ENCODE data around the gene PDCD7.
A peak's percentile ranks its signal among the peaks of the same experiment; 100 is the strongest.
"Not testable (repeated sequence)": the region's sequence is repeated elsewhere in the genome, so short reads cannot be mapped to it uniquely, and the experiment has no call there.

Gene PDCD7

DNA sequence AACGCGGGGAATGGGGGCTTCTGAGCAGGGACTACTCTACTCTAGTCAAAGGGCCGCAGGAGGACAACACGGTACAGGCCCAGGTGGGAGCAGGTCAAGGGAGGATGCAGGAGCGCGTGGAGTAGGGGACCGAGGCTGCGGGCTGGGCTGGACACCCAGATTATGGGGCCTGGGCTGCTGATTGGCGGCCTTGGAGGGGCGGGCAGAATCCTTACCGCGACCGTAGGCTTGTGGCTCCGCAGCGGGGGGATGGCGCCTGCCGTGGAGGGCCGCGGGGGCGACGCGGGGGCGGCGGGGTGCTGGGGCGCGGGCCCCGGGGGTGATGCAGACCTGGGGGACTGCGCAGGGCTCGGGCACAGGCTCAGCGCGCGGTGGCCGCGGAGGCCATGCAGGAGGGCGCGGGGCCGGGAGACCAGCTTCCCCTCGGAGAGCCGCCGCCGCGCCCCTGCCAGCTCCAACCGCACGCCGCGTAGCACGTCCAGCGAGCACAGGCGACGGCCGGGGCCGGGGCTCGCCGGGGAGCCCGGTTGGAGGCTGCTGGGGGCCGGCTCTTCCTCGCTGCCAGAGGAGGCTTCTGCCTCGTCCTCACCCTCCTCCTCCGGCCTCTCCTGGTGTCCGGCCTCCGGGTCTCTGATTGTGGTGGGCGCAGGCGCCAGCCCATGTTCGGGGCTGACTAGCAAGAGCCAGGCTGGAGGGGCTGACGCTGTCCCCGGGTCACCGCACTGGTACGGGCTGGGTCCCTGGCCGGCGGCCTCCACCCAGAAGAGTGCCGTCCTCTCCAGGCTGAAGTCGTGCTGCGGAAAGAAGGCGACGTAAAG lies 31.5 kb downstream of the PDCD7 start:
- no peaks in the 10 kb centered on the region for H3K9me3 Mint-ChIP-seq
- peak overlapping the region; percentile 41 for H3K27ac Mint-ChIP-seq
- no peaks in the 10 kb centered on the region for H3K27me3 Mint-ChIP-seq (ENCODE audit: low read depth)
- peaks cover 23% of the 10 kb centered on the region for H3K36me3 Mint-ChIP-seq (ENCODE audit: low read depth)
- no peak overlapping the region for H3K4me3 Mint-ChIP-seq
- peaks cover 6% of the 10 kb centered on the region for H3K4me1 Mint-ChIP-seq (ENCODE audit: low read depth)

GRCh38 chr15:65101411-65101890 lies 32.2 kb downstream of the PDCD7 start:
- Mint-ChIP-seq H3K4me3 (no peak overlapping the region), H3K36me3 (ENCODE audit: low read depth) (peaks cover 23% of the 10 kb centered on the region), H3K4me1 (ENCODE audit: low read depth) (peaks cover 6% of the 10 kb centered on the region), H3K9me3 (no peaks in the 10 kb centered on the region), H3K27me3 (ENCODE audit: low read depth) (no peaks in the 10 kb centered on the region), H3K27ac (peak overlapping the region; percentile 41)

DNA sequence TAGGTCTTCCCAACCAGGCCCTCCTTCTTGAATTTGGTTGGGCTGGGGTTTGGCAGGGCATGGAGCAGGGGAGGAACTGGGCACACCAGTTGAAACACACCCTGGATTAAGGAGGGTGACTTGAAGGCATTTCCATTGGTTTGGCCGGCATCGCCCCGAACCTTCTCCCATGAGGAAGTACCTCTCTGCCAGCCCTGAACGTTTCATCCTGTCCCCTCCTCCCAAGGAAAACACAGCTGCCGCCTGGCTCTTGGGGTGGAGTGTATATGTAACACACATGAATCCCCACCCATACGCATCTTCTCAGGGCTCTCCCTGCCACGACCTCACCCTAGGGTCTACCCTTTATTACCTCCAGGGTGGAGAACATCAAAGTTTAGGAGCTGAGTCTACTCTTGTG lies 33.2 kb downstream of the PDCD7 start:
- H3K4me3 Mint-ChIP-seq: no peak overlapping the region
- peaks cover 2% of the 10 kb centered on the region for H3K4me1 Mint-ChIP-seq (ENCODE audit: low read depth)
- H3K27ac Mint-ChIP-seq: no peak overlapping the region
- peaks cover 18% of the 10 kb centered on the region for H3K36me3 Mint-ChIP-seq (ENCODE audit: low read depth)
- H3K9me3 Mint-ChIP-seq: no peaks in the 10 kb centered on the region
- no peaks in the 10 kb centered on the region for H3K27me3 Mint-ChIP-seq (ENCODE audit: low read depth)

GRCh38 chr15:65099801-65100200 lies 33.8 kb downstream of the PDCD7 start:
- not testable (repeated sequence) for H3K4me3 Mint-ChIP-seq; H3K27ac Mint-ChIP-seq; H3K4me1 Mint-ChIP-seq (ENCODE audit: low read depth); H3K9me3 Mint-ChIP-seq; H3K27me3 Mint-ChIP-seq (ENCODE audit: low read depth)
- H3K36me3 Mint-ChIP-seq (ENCODE audit: low read depth): peaks cover 18% of the 10 kb centered on the region

GRCh38 chr15:65099336-65099735 lies 34.3 kb downstream of the PDCD7 start:
- peaks cover 18% of the 10 kb centered on the region for H3K36me3 Mint-ChIP-seq (ENCODE audit: low read depth)

DNA sequence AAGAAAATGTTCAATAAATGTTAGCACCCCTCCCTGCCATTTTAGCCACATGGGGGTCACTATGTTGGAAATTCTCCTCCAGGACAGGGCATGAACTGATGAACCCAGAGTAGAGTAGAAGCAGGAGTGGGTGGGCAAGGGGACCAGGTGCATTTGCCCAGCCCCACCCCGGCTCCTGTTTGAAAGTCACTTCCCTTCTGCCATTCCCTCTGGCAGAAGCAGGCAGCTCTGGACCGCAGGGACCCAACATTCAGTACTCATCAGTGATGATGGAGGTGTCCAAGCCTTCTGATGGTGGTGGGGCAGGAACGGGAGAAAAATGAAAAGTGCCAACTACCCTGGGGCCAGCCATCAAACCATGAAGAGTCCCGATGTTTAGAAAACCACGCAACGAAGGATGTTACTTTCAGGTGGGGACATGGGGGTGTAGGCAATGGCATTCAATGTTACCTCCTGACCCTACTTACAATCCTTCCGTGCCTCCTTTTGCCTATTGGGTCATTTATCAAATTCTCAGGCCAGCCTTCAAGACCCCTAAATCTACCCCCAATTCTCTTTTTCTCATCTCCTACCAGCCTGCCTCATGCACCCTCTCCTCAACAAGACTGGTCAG lies 35.9 kb downstream of the PDCD7 start:
- H3K27me3 Mint-ChIP-seq (ENCODE audit: low read depth): no peaks in the 10 kb centered on the region
- no peaks in the 10 kb centered on the region for H3K9me3 Mint-ChIP-seq
- H3K4me1 Mint-ChIP-seq (ENCODE audit: low read depth): peaks cover 2% of the 10 kb centered on the region
- H3K27ac Mint-ChIP-seq: no peak overlapping the region
- no peak overlapping the region for H3K4me3 Mint-ChIP-seq
- H3K36me3 Mint-ChIP-seq (ENCODE audit: low read depth): peaks cover 18% of the 10 kb centered on the region

More at GRCh38 chr15:65099336-65099735, 34.3 kb downstream of the PDCD7 start:
- Mint-ChIP-seq H3K4me1 (ENCODE audit: low read depth) (peaks cover 2% of the 10 kb centered on the region), H3K27me3 (ENCODE audit: low read depth) (no peaks in the 10 kb centered on the region), H3K4me3 (no peak overlapping the region), H3K9me3 (no peaks in the 10 kb centered on the region), H3K27ac (no peak overlapping the region)

GRCh38 chr15:65096481-65097385 lies 36.9 kb downstream of the PDCD7 start:
- H3K4me1 Mint-ChIP-seq (ENCODE audit: low read depth): peaks cover 2% of the 10 kb centered on the region
- no peak overlapping the region for H3K27ac Mint-ChIP-seq
- H3K36me3 Mint-ChIP-seq (ENCODE audit: low read depth): peaks cover 17% of the 10 kb centered on the region
- no peaks in the 10 kb centered on the region for H3K27me3 Mint-ChIP-seq (ENCODE audit: low read depth)
- H3K4me3 Mint-ChIP-seq: no peak overlapping the region
- H3K9me3 Mint-ChIP-seq: no peaks in the 10 kb centered on the region

DNA sequence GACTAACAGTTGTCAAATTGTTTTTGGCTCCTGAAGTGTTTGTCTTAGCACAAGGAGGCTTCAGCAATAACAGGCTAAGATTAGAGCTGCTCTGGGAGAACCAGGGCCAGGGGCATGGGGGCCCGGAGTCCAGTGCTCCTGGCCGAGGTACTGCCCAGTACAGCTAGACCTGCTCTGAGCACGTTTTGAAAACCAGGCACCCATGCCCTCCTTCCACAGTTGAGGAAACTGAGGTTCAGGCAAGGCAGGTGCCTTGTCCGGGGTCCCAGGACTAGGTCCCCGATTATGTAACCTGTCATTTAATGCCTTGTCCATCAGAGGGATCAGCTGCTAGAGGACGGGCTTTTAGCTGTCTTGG lies 37.9 kb downstream of the PDCD7 start:
- Mint-ChIP-seq H3K4me3 (no peak overlapping the region), H3K27ac (no peak overlapping the region), H3K9me3 (no peaks in the 10 kb centered on the region), H3K36me3 (ENCODE audit: low read depth) (peaks cover 14% of the 10 kb centered on the region), H3K27me3 (ENCODE audit: low read depth) (no peaks in the 10 kb centered on the region), H3K4me1 (ENCODE audit: low read depth) (no peaks in the 10 kb centered on the region)

DNA sequence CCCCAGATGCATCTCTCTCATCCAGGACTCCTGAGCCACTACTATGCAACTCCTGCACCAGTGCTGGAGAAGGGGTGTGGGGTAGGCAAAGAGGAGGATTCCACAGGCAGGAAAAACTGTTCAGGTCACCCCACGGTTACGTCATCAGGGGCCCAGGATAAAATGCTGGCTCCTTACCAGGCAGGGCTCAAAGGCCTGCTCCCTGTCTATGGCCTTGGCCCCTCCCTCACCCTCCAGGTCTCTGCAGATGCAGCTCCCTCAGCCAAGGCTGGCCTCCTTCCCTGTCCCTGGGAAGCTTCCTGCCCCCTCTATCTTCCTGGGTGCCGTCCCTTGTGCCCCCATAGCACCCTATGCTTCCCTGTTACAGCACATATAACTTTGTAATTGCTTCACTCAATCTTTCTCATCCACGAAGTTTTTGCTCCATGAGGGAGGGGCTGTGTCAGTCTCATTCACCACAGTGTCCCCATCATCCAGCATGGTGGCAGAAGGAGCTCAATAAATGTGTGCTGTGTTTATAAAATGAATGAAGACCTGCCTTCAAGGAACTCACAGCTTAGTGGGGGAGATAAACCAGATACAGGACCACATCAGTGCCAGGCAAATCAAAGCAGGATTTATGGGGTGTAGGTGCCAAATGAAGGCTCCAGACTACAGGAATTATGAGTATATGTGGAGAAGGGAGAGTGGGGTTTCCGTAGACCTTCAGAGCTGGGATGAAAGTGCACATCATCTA lies 38.4 kb downstream of the PDCD7 start:
- H3K4me3 Mint-ChIP-seq: no peak overlapping the region
- peaks cover 11% of the 10 kb centered on the region for H3K36me3 Mint-ChIP-seq (ENCODE audit: low read depth)
- no peaks in the 10 kb centered on the region for H3K9me3 Mint-ChIP-seq
- no peak overlapping the region for H3K27ac Mint-ChIP-seq
- H3K27me3 Mint-ChIP-seq (ENCODE audit: low read depth): no peaks in the 10 kb centered on the region
- H3K4me1 Mint-ChIP-seq (ENCODE audit: low read depth): no peaks in the 10 kb centered on the region

- H3K36me3 Mint-ChIP-seq (ENCODE audit: low read depth): peaks cover 11% of the 10 kb centered on the region
- no peaks in the 10 kb centered on the region for H3K4me1 Mint-ChIP-seq (ENCODE audit: low read depth)
- H3K27ac Mint-ChIP-seq: peak overlapping the region; percentile 20
- no peaks in the 10 kb centered on the region for H3K27me3 Mint-ChIP-seq (ENCODE audit: low read depth)
- no peaks in the 10 kb centered on the region for H3K9me3 Mint-ChIP-seq
- no peak overlapping the region for H3K4me3 Mint-ChIP-seq
These were observed 39.2 kb downstream of the PDCD7 start for GRCh38 chr15:65094294-65094995.

GRCh38 chr15:65093793-65094170 lies 39.8 kb downstream of the PDCD7 start:
- H3K36me3 Mint-ChIP-seq (ENCODE audit: low read depth); H3K27ac Mint-ChIP-seq; H3K9me3 Mint-ChIP-seq; H3K4me1 Mint-ChIP-seq (ENCODE audit: low read depth); H3K4me3 Mint-ChIP-seq; H3K27me3 Mint-ChIP-seq (ENCODE audit: low read depth): not testable (repeated sequence)

GRCh38 chr15:65092911-65093792 lies 40.5 kb downstream of the PDCD7 start:
- no peaks in the 10 kb centered on the region for H3K27me3 Mint-ChIP-seq (ENCODE audit: low read depth)
- H3K9me3 Mint-ChIP-seq: no peaks in the 10 kb centered on the region
- no peak overlapping the region for H3K27ac Mint-ChIP-seq
- peaks cover 2% of the 10 kb centered on the region for H3K36me3 Mint-ChIP-seq (ENCODE audit: low read depth)
- H3K4me3 Mint-ChIP-seq: no peak overlapping the region
- no peaks in the 10 kb centered on the region for H3K4me1 Mint-ChIP-seq (ENCODE audit: low read depth)
